Adrenal gland (tissue), 12 donors: Measurements from ENCODE around the gene MYADML2. TPM values are rescaled to one million over a fixed set of nuclear protein-coding genes. Genes with fewer than 3 reads are reported as not detected.

Experiments used
- polyA plus RNA-seq, 3 donors: library from polyadenylated mRNA; stranded (reverse); fragments of 200-250 nt in 2 of 3; fragments of 350-450 nt in 1 of 3; fragmentation: Illumina TruSeq in 1 of 3; extraction: RNeasy Lipid Tissue Mini Kit (QIAGEN cat#74804) in 1 of 3; gene quantifications; one replicate each; pipeline ENCODE4 v1.2.3, GENCODE V29; 2013 to 2014
- total RNA-seq, 9 donors: library from RNA; depleted of rRNA in 4 of 9; stranded (reverse); fragments of >200 nt in 4 of 9; fragments of 120-200 nt in 1 of 9; fragmentation: NEBNext Ultra II Directional in 1 of 9; extraction: Animal tissue kit (Norgen Biotek cat#: 25700) in 1 of 9; gene quantifications; one replicate each; pipeline versions ENCODE4 v1.1.0 to v1.2.4, GENCODE V29; 2013 to 2023
- donor health status: healthy with polysubstance abuse.
- donor health status: Bipolar disorder and iron deficiency.
- donor health status: DM: yes; HTN: yes; CAD: no.
- donor health status: DM: no; HTN: no; CAD: no.
- donor health status: DM: no; HTN: no; CAD: no.
- donor health status: DM: yes; HTN: yes; CAD: no.

MYADML2 gene
- total and polyA plus RNA-seq, 12 donors = not detected

Other genes with a start within 250 kb of the MYADML2 start
- gene MRPL12, start 243.9 kb downstream of the MYADML2 start, total RNA-seq = 10 to 100 TPM; 24.0 to 98.8 (median 85.2) TPM
- gene MRPL12, start 243.9 kb downstream of the MYADML2 start, polyA plus RNA-seq = 100 to 1,000 TPM in 2 of 3 donors, 10 to 100 TPM in 1; 60.7 to 159 (median 141) TPM
- 10 to 100 TPM in 8 of 9 donors, 1 to 10 TPM in 1; 8.8 to 36.1 (median 19.6) TPM for gene SLC25A10, start 234.9 kb downstream of the MYADML2 start, total RNA-seq
- gene SLC25A10, start 234.9 kb downstream of the MYADML2 start, polyA plus RNA-seq = 10 to 100 TPM in 2 of 3 donors, 1 to 10 TPM in 1; 3.5 to 33.1 (median 29.2) TPM
- 1 to 10 TPM in 3 of 9 donors, under 1 TPM in 3, not detected in 3; 0.11 to 2.9 (median 1.2) TPM for gene GCGR, start 143.1 kb downstream of the MYADML2 start, total RNA-seq
- gene GCGR, start 143.1 kb downstream of the MYADML2 start, polyA plus RNA-seq = 10 to 100 TPM in 1 of 3 donors, 1 to 10 TPM in 1, under 1 TPM in 1; 0.29 to 48.7 (median 4.1) TPM
- 100 to 1,000 TPM in 2 of 9 donors, 10 to 100 TPM in 7; 63.5 to 115 (median 82.5) TPM for gene MCRIP1, start 113.9 kb downstream of the MYADML2 start, total RNA-seq
- 100 to 1,000 TPM in 2 of 3 donors, 1 to 10 TPM in 1; 5.0 to 248 (median 144) TPM for gene MCRIP1, start 113.9 kb downstream of the MYADML2 start, polyA plus RNA-seq
- gene PPP1R27, start 112.2 kb downstream of the MYADML2 start, total RNA-seq = under 1 TPM in 3 of 9 donors, not detected in 6; 0.11 to 0.92 (median 0.46) TPM
- gene PPP1R27, start 112.2 kb downstream of the MYADML2 start, polyA plus RNA-seq = 1 to 10 TPM in 2 of 3 donors, under 1 TPM in 1; 0.22 to 3.1 (median 2.6) TPM
- gene P4HB, start 86.7 kb downstream of the MYADML2 start, total RNA-seq = 1,000 to 10,000 TPM in 5 of 9 donors, 100 to 1,000 TPM in 4; 583 to 2,018 (median 1,095) TPM
- gene P4HB, start 86.7 kb downstream of the MYADML2 start, polyA plus RNA-seq = 1,000 to 10,000 TPM in 1 of 3 donors, 100 to 1,000 TPM in 2; 546 to 2,717 (median 747) TPM
- 100 to 1,000 TPM; 123 to 491 (median 203) TPM for gene ARHGDIA, start 75.9 kb downstream of the MYADML2 start, total RNA-seq
- 100 to 1,000 TPM; 180 to 324 (median 250) TPM for gene ARHGDIA, start 75.9 kb downstream of the MYADML2 start, polyA plus RNA-seq
- 10 to 100 TPM; 15.2 to 69.3 (median 45.1) TPM for gene ALYREF, start 55.6 kb downstream of the MYADML2 start, total RNA-seq
- 10 to 100 TPM; 13.0 to 28.2 (median 15.2) TPM for gene ALYREF, start 55.6 kb downstream of the MYADML2 start, polyA plus RNA-seq
- gene ANAPC11, start 55.5 kb downstream of the MYADML2 start, total RNA-seq = 100 to 1,000 TPM; 102 to 226 (median 134) TPM
- gene ANAPC11, start 55.5 kb downstream of the MYADML2 start, polyA plus RNA-seq = 100 to 1,000 TPM in 2 of 3 donors, 10 to 100 TPM in 1; 21.2 to 242 (median 112) TPM
- gene NPB, start 45.0 kb downstream of the MYADML2 start, total RNA-seq = 1 to 10 TPM in 1 of 9 donors, under 1 TPM in 4, not detected in 4; 0.18 to 2.5 (median 0.42) TPM
- gene NPB, start 45.0 kb downstream of the MYADML2 start, polyA plus RNA-seq = under 1 TPM; 0.07 to 0.57 (median 0.24) TPM
- 10 to 100 TPM; 19.8 to 31.6 (median 29.0) TPM for gene PCYT2, start 35.8 kb downstream of the MYADML2 start, total RNA-seq
- 10 to 100 TPM; 32.5 to 41.2 (median 37.5) TPM for gene PCYT2, start 35.8 kb downstream of the MYADML2 start, polyA plus RNA-seq
- 10 to 100 TPM; 10.4 to 25.2 (median 14.6) TPM for gene SIRT7, start 29.1 kb downstream of the MYADML2 start, total RNA-seq
- 10 to 100 TPM in 2 of 3 donors, 1 to 10 TPM in 1; 4.2 to 49.8 (median 33.3) TPM for gene SIRT7, start 29.1 kb downstream of the MYADML2 start, polyA plus RNA-seq
- 10 to 100 TPM; 10.5 to 44.5 (median 25.0) TPM for gene MAFG, start 19.5 kb downstream of the MYADML2 start, total RNA-seq
- 10 to 100 TPM in 1 of 3 donors, 1 to 10 TPM in 2; 7.7 to 13.0 (median 8.9) TPM for gene MAFG, start 19.5 kb downstream of the MYADML2 start, polyA plus RNA-seq
- 10 to 100 TPM in 1 of 9 donors, 1 to 10 TPM in 7, under 1 TPM in 1; 0.79 to 10.2 (median 5.1) TPM for gene PYCR1, start 9.9 kb downstream of the MYADML2 start, total RNA-seq
- 1 to 10 TPM; 1.8 to 5.4 (median 2.0) TPM for gene PYCR1, start 9.9 kb downstream of the MYADML2 start, polyA plus RNA-seq
- 1 to 10 TPM in 3 of 9 donors, under 1 TPM in 4, not detected in 2; 0.11 to 9.7 (median 0.95) TPM for gene NOTUM, start 14.0 kb upstream of the MYADML2 start, total RNA-seq
- under 1 TPM in 2 of 3 donors, not detected in 1; 0.07 to 0.40 TPM for gene NOTUM, start 14.0 kb upstream of the MYADML2 start, polyA plus RNA-seq
- 10 to 100 TPM; 19.9 to 45.9 (median 27.5) TPM for gene ASPSCR1, start 30.4 kb upstream of the MYADML2 start, total RNA-seq
- 100 to 1,000 TPM in 1 of 3 donors, 10 to 100 TPM in 2; 10.2 to 177 (median 96.5) TPM for gene ASPSCR1, start 30.4 kb upstream of the MYADML2 start, polyA plus RNA-seq
- gene CENPX, start 75.6 kb upstream of the MYADML2 start, total RNA-seq = 10 to 100 TPM; 24.3 to 75.9 (median 47.0) TPM
- 10 to 100 TPM; 11.2 to 70.9 (median 58.3) TPM for gene CENPX, start 75.6 kb upstream of the MYADML2 start, polyA plus RNA-seq
- gene LRRC45, start 76.1 kb upstream of the MYADML2 start, total RNA-seq = 10 to 100 TPM in 6 of 9 donors, 1 to 10 TPM in 3; 3.0 to 24.2 (median 11.0) TPM
- 10 to 100 TPM in 2 of 3 donors, 1 to 10 TPM in 1; 1.2 to 24.5 (median 15.4) TPM for gene LRRC45, start 76.1 kb upstream of the MYADML2 start, polyA plus RNA-seq
- 10 to 100 TPM in 1 of 9 donors, 1 to 10 TPM in 8; 3.0 to 13.5 (median 4.5) TPM for gene RAC3, start 84.4 kb upstream of the MYADML2 start, total RNA-seq
- 10 to 100 TPM in 1 of 3 donors, 1 to 10 TPM in 2; 1.6 to 10.5 (median 9.0) TPM for gene RAC3, start 84.4 kb upstream of the MYADML2 start, polyA plus RNA-seq
- gene DCXR, start 90.5 kb upstream of the MYADML2 start, total RNA-seq = 100 to 1,000 TPM in 6 of 9 donors, 10 to 100 TPM in 3; 66.9 to 183 (median 107) TPM
- 100 to 1,000 TPM in 1 of 3 donors, 10 to 100 TPM in 2; 67.7 to 163 (median 96.0) TPM for gene DCXR, start 90.5 kb upstream of the MYADML2 start, polyA plus RNA-seq
- gene RFNG, start 104.6 kb upstream of the MYADML2 start, total RNA-seq = 10 to 100 TPM; 21.2 to 69.5 (median 47.3) TPM
- 10 to 100 TPM; 21.2 to 78.0 (median 74.0) TPM for gene RFNG, start 104.6 kb upstream of the MYADML2 start, polyA plus RNA-seq
- 100 to 1,000 TPM in 7 of 9 donors, 10 to 100 TPM in 2; 77.4 to 130 (median 112) TPM for gene GPS1, start 104.7 kb upstream of the MYADML2 start, total RNA-seq
- gene GPS1, start 104.7 kb upstream of the MYADML2 start, polyA plus RNA-seq = 100 to 1,000 TPM in 2 of 3 donors, 10 to 100 TPM in 1; 37.4 to 305 (median 246) TPM
- gene DUS1L, start 118.6 kb upstream of the MYADML2 start, total RNA-seq = 100 to 1,000 TPM in 1 of 9 donors, 10 to 100 TPM in 8; 62.0 to 109 (median 74.5) TPM
- 100 to 1,000 TPM in 2 of 3 donors, 10 to 100 TPM in 1; 38.5 to 397 (median 291) TPM for gene DUS1L, start 118.6 kb upstream of the MYADML2 start, polyA plus RNA-seq
- 100 to 1,000 TPM in 3 of 9 donors, 10 to 100 TPM in 6; 46.1 to 276 (median 81.8) TPM for gene FASN, start 151.0 kb upstream of the MYADML2 start, total RNA-seq
- 100 to 1,000 TPM in 1 of 3 donors, 10 to 100 TPM in 2; 18.9 to 273 (median 59.0) TPM for gene FASN, start 151.0 kb upstream of the MYADML2 start, polyA plus RNA-seq